Kidney (tissue), 14 donors: ENCODE measurements around the gene OR4D11. TPM values are rescaled to one million over a fixed set of nuclear protein-coding genes. Genes with fewer than 3 reads are reported as not detected.

Experiments used
- DNase-seq, 5 donors: peaks; one replicate each; pipeline ENCODE4 v3.0.0-alpha.2; 2013 to 2020
- FAIRE-seq: peaks from 2 replicates; lab custom pipeline; 2012; peaks lifted over from hg19 to GRCh38; lab: Jason Lieb, UNC
- H3K27ac ChIP-seq, 2 donors: one replicate each; pipeline ENCODE4 v1.7.0; 2013; ENCODE audit warnings: low read depth in 2 of 2, low read length in 2 of 2, inconsistent platforms in 1 of 2
- H3K27me3 ChIP-seq: one replicate; pipeline ENCODE4 v1.7.1; 2013; ENCODE audit warnings: low read length, inconsistent platforms; ENCODE audit not compliant: control insufficient read depth, insufficient read depth
- H3K36me3 ChIP-seq, 3 donors: one replicate each; pipeline versions ENCODE4 v1.7.0 to v1.7.1; 2013; ENCODE audit warnings: low read length in 3 of 3, control low read depth in 1 of 3, inconsistent platforms in 1 of 3; ENCODE audit not compliant: insufficient read depth in 3 of 3, control insufficient read depth in 2 of 3
- H3K4me1 ChIP-seq, 3 donors: one replicate each; pipeline versions ENCODE4 v1.7.0 to v1.7.1; 2013; ENCODE audit warnings: low read length in 3 of 3, inconsistent platforms in 1 of 3, low read depth in 1 of 3; ENCODE audit not compliant: control insufficient read depth in 2 of 3, insufficient read depth in 2 of 3
- H3K4me3 ChIP-seq, 3 donors: one replicate each; pipeline versions ENCODE4 v1.7.0 to v1.8.1; 2013; ENCODE audit warnings: low read length in 3 of 3, control low read depth in 1 of 3, inconsistent platforms in 1 of 3
- H3K9ac ChIP-seq, 3 donors: one replicate each; pipeline versions ENCODE4 v1.7.0 to v1.7.1; 2013; ENCODE audit warnings: low read length in 3 of 3, control low read depth in 1 of 3, inconsistent platforms in 1 of 3
- H3K9me3 ChIP-seq, 3 donors: one replicate each; pipeline versions ENCODE4 v1.7.0 to v1.7.1; 2013; ENCODE audit warnings: low read length in 3 of 3, control low read depth in 1 of 3, inconsistent platforms in 1 of 3; ENCODE audit not compliant: control insufficient read depth in 2 of 3, insufficient read depth in 1 of 3
- CTCF ChIP-seq: IDR thresholded peaks from 3 replicates; pipeline ENCODE4 v1.5.1; 2012; ENCODE audit warnings: mild to moderate bottlenecking, moderate library complexity, borderline replicate concordance; ENCODE audit not compliant: insufficient read depth; ENCODE audit errors: extremely low read depth
- intact Hi-C: fragments of 100-400 bp; cut with DNase I; formaldehyde crosslinking; loops from one replicate; pipeline ENCODE4 v1.11.1; 2022
- polyA plus RNA-seq: library from polyadenylated mRNA; stranded (reverse); fragments of 350-450 nt; fragmentation: Illumina TruSeq; extraction: RNeasy Lipid Tissue Mini Kit (QIAGEN cat#74804); gene quantifications from one replicate; pipeline ENCODE4 v1.2.3, GENCODE V29; 2014; ENCODE audit warnings: low read depth, low replicate concordance; ENCODE audit not compliant: insufficient read depth
- total RNA-seq: library from RNA; stranded (reverse); fragmentation: NEBNext Ultra II Directional; extraction: Animal tissue kit (Norgen Biotek cat#: 25700); gene quantifications from one replicate; pipeline ENCODE4 v1.2.1, GENCODE V29; 2021
- donor health status: control.
- donor health status: control.
- donor health status: control.
- donor health status: control.
- donor health status: control.
- donor health status: DM: yes; HTN: yes; CAD: no.
- donor health status: Normal renal cell carcinoma (clear cell type).

Gene OR4D11
- total and polyA plus RNA-seq, 2 donors from 2014 or later = not detected

DNA sequence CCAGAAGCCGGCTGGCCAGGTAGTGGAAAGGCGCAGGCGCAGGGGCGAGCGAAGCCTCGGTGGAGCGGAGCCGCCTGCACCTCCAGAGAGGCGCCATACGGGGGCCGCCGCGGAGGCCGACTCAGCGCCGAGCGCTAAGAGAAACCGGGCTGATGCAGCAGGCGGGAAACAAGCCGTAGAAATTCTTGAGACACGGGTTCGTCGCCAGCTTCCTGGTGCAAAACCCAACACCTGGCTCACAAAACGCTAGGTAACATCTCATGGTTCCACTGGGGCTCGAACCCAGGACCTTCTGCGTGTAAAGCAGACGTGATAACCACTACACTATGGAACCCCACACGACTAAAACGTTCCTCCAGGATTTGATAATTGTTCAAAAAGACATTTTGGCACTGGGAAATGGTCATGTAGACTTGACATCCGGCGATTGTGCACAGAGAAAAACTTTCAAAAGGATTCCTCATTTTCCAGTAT is 47.0 kb downstream of the OR4D11 start:
- FAIRE-seq (no peak), DNase-seq (peak; percentile 91 to 97 (median 94))
- intact Hi-C loops = no loop called here
- Histone ChIP-seq H3K36me3 (no peaks in the 10 kb centered on the region), H3K9me3 (no peaks in the 10 kb centered on the region), H3K27ac (peak overlapping the region; percentile 47 to 84), H3K27me3 (no peaks in the 10 kb centered on the region), H3K4me3 (peak overlapping the region; percentile 71 to 92 (median 87)), H3K4me1 (no peaks in the 10 kb centered on the region), H3K9ac (peak overlapping the region; percentile 38 to 93 (median 41))
- TF ChIP-seq CTCF = peak; percentile 35

GRCh38 chr11:59550842-59551658 is 47.7 kb downstream of the OR4D11 start:
- no peak for TF ChIP-seq CTCF
- peak overlapping the region; percentile 71 to 92 (median 87) for H3K4me3 ChIP-seq
- intact Hi-C loops = no loop called here
- no peak for FAIRE-seq
- DNase-seq = peak; percentile 87 to 95 (median 90)
- H3K36me3 ChIP-seq = no peaks in the 10 kb centered on the region
- peak overlapping the region; percentile 38 to 93 (median 41) for H3K9ac ChIP-seq
- peak overlapping the region; percentile 47 to 84 for H3K27ac ChIP-seq
- H3K27me3 ChIP-seq = no peaks in the 10 kb centered on the region
- no peaks in the 10 kb centered on the region for H3K9me3 ChIP-seq
- H3K4me1 ChIP-seq = no peaks in the 10 kb centered on the region

GRCh38 chr11:59551659-59552521 is 48.5 kb downstream of the OR4D11 start:
- intact Hi-C loops = no loop called here
- Histone ChIP-seq H3K27ac (peak overlapping the region in 1 of 2 donors; percentile 84), H3K9ac (peak overlapping the region in 2 of 3 donors; percentile 41 to 93), H3K9me3 (no peaks in the 10 kb centered on the region), H3K27me3 (no peaks in the 10 kb centered on the region), H3K4me3 (peak overlapping the region; percentile 71 to 92 (median 87)), H3K4me1 (no peaks in the 10 kb centered on the region), H3K36me3 (no peaks in the 10 kb centered on the region)
- DNase-seq (peak in 4 of 5 donors; percentile 56 to 87 (median 72)), FAIRE-seq (no peak)
- no peak for TF ChIP-seq CTCF
